HepG2 (cell line): ENCODE results near the gene KIF1B. TPM values are rescaled to one million over a fixed set of nuclear protein-coding genes. Genes with fewer than 3 reads are reported as not detected.

Source experiments
- ATAC-seq: fragments of 200-7000 bp; cut with Tn5 transposase; 3 replicates; pipeline ENCODE4 v1.9.1; 2020; ENCODE audit warnings: mild to moderate bottlenecking, moderate library complexity
- BruUV-seq: library from RNA; stranded (reverse); fragments of 400-500 nt; replicated peaks from 2 replicates; lab custom pipeline; 2021; lab: Mats Ljungman, UMichigan
- CTCF ChIA-PET: fragments of 300-600 bp; formaldehyde crosslinking; extraction: SDS; loops from one replicate; lab custom pipeline; 2021; ENCODE audit warnings: low total read pairs, inconsistent platforms, low intra/inter-chr PET ratio; lab: Yijun Ruan, JAX
- POLR2A ChIA-PET: fragments of 350-600 bp; sonication (Branson Sonifier 250); formaldehyde crosslinking; loops from one replicate; lab custom pipeline; 2020; ENCODE audit warnings: antibody characterized with exemption, inconsistent platforms; lab: Yijun Ruan, JAX
- DNase-seq: peaks from one replicate; pipeline ENCODE4 v3.0.0-alpha.2; 2015; ENCODE audit warnings: low spot score
- FAIRE-seq: peaks from 3 replicates; lab custom pipeline; 2011; peaks lifted over from hg19 to GRCh38; lab: Jason Lieb, UNC
- H2AFZ ChIP-seq: one replicate; pipeline ENCODE4 v1.6.1; 2011; ENCODE audit warnings: low read length, inconsistent platforms
- H3K27ac ChIP-seq: fragments of 300-600 bp; 3 replicates; pipeline ENCODE4 v1.8.0; 2011; ENCODE audit warnings: mixed run types, mild to moderate bottlenecking, mixed read lengths, low read length, inconsistent platforms; ENCODE audit not compliant: insufficient read depth; ENCODE audit errors: extremely low read length
- H3K27me3 ChIP-seq, 2 experiments: fragments of 200-600 bp in 1 of 2; 2 replicates in 1 of 2; 3 replicates in 1 of 2; pipeline versions ENCODE4 v1.6.0 to v1.8.0; 2011; ENCODE audit warnings: low read length in 2 of 2, mild to moderate bottlenecking in 2 of 2, moderate library complexity in 2 of 2, inconsistent platforms in 1 of 2; ENCODE audit not compliant: insufficient read depth in 2 of 2, control insufficient read depth in 1 of 2
- H3K36me3 ChIP-seq, 2 experiments: fragments of 200-600 bp in 1 of 2; replicated peaks in 1 of 2; 2 replicates in 1 of 2; 3 replicates in 1 of 2; pipeline versions ENCODE4 v1.5.1 to v1.8.0; 2011; ENCODE audit warnings: low read length in 2 of 2, inconsistent platforms in 1 of 2; ENCODE audit not compliant: insufficient read depth in 2 of 2, control insufficient read depth in 1 of 2
- H3K4me1 ChIP-seq: 2 replicates; pipeline ENCODE4 v1.5.1; 2012; ENCODE audit warnings: low read length, inconsistent platforms; ENCODE audit not compliant: insufficient read depth
- H3K4me2 ChIP-seq: 2 replicates; pipeline ENCODE4 v1.6.0; 2011; ENCODE audit warnings: low read depth, low read length, inconsistent platforms
- H3K4me3 ChIP-seq, 3 experiments: fragments of 200-600 bp in 1 of 3; sonication (generic), shearing (Covaris generic) in 1 of 3; replicated peaks in 1 of 3; 2 replicates each; pipeline ENCODE4 v1.5.1; 2011 to 2016; ENCODE audit warnings: low read length in 3 of 3, inconsistent platforms in 2 of 3, low read depth in 2 of 3, mild to moderate bottlenecking in 2 of 3, control low read depth in 1 of 3, mixed read lengths in 1 of 3; ENCODE audit not compliant: insufficient read depth in 1 of 3
- H3K79me2 ChIP-seq: one replicate; pipeline ENCODE4 v1.6.1; 2011; ENCODE audit warnings: low read length, inconsistent platforms; ENCODE audit not compliant: insufficient read depth
- H3K9ac ChIP-seq: 2 replicates; pipeline ENCODE4 v1.6.0; 2011; ENCODE audit warnings: mild to moderate bottlenecking, low read depth, low read length, inconsistent platforms; ENCODE audit not compliant: insufficient read depth
- H3K9me3 ChIP-seq: 2 replicates; pipeline ENCODE4 v1.5.1; 2012; ENCODE audit warnings: mild to moderate bottlenecking, low read length
- H4K20me1 ChIP-seq: 2 replicates; pipeline ENCODE4 v1.6.0; 2011; ENCODE audit warnings: inconsistent platforms, mild to moderate bottlenecking, low read length, moderate library complexity; ENCODE audit not compliant: insufficient read depth
- ATRX ChIP-seq: sonication (generic); formaldehyde crosslinking; IDR thresholded peaks from 2 replicates; pipeline ENCODE4 v1.4.0; 2020; ENCODE audit warnings: missing genetic modification reagents, borderline replicate concordance
- CENPX ChIP-seq: sonication (generic); formaldehyde crosslinking; IDR thresholded peaks from 2 replicates; pipeline ENCODE4 v1.9.0; 2021; ENCODE audit warnings: mild to moderate bottlenecking, missing genetic modification reagents, moderate library complexity
- EED ChIP-seq: sonication (generic); formaldehyde crosslinking; IDR thresholded peaks from 2 replicates; pipeline ENCODE4 v1.5.0; 2020; ENCODE audit warnings: mild to moderate bottlenecking, missing genetic modification reagents
- SRSF1 ChIP-seq: fragments of 200-400 bp; formaldehyde crosslinking; optimal IDR thresholded peaks from 2 replicates; pipeline ENCODE3; 2017; ENCODE audit warnings: mild to moderate bottlenecking, low read depth, low read length, moderate library complexity
- SSRP1 ChIP-seq: IDR thresholded peaks from 2 replicates; pipeline ENCODE4 v1.6.1; 2016; ENCODE audit warnings: control low read depth
- ZNF232 ChIP-seq: sonication (generic); formaldehyde crosslinking; IDR thresholded peaks from 2 replicates; pipeline ENCODE4 v1.4.0; 2020; ENCODE audit warnings: missing genetic modification reagents, borderline replicate concordance
- ZNF615 ChIP-seq: sonication (generic); formaldehyde crosslinking; IDR thresholded peaks from 2 replicates; pipeline ENCODE4 v1.5.0; 2020; ENCODE audit warnings: mild to moderate bottlenecking, missing genetic modification reagents, borderline replicate concordance
- ZNF644 ChIP-seq: IDR thresholded peaks from 2 replicates; pipeline ENCODE4 v1.6.1; 2016; ENCODE audit warnings: low read depth
- ZNF775 ChIP-seq: sonication (generic); formaldehyde crosslinking; IDR thresholded peaks from 2 replicates; pipeline ENCODE4 v1.4.0; 2020; ENCODE audit warnings: missing genetic modification reagents, mild to moderate bottlenecking, moderate library complexity, borderline replicate concordance
- ZNF850 ChIP-seq: sonication (generic); formaldehyde crosslinking; conservative IDR thresholded peaks from 2 replicates; pipeline ENCODE4 v1.9.0; 2021; ENCODE audit warnings: mild to moderate bottlenecking, missing genetic modification reagents
- ZNF878 ChIP-seq: sonication (generic); formaldehyde crosslinking; IDR thresholded peaks from 2 replicates; pipeline ENCODE4 v1.8.1; 2023; ENCODE audit warnings: mild to moderate bottlenecking, missing genetic modification reagents, moderate library complexity
- WGBS: methylation state at CpG from one replicate; pipeline ENCODE4 v1.1.6; 2017; ENCODE audit warnings: low lambda C conversion rate; 5-methylcytosine and 5-hydroxymethylcytosine counted together
- in situ Hi-C: cut with HindIII; loops from 2 replicates; pipeline ENCODE4 v1.10.0; 2017; ENCODE audit warnings: low pct_unique_long_range_greater_than_20kb; ENCODE audit not compliant: extremely low pct_ligation_motif_present
- intact Hi-C: fragments of 100-400 bp; cut with micrococcal nuclease; formaldehyde crosslinking; loops from one replicate; pipeline ENCODE4 v1.10.0; 2022; ENCODE audit not compliant: unreplicated experiment
- polyA plus RNA-seq, 8 experiments: library from polyadenylated mRNA; depleted of rRNA in 3 of 8; stranded (reverse) in 7 of 8; unstranded in 1 of 8; fragments of >200 nt; fragmentation: Illumina TruSeq in 4 of 8; extraction: Trizol in 4 of 8; gene quantifications; 2 replicates each; pipeline versions ENCODE4 v1.2.1 to v1.2.3, GENCODE V29; 2011 to 2016; ENCODE audit warnings: low read depth in 4 of 8, missing spikeins in 1 of 8, mixed read lengths in 1 of 8; ENCODE audit not compliant: insufficient read depth in 1 of 8
- total RNA-seq, 5 experiments: library from RNA; depleted of rRNA; stranded (reverse); fragments of >200 nt; fragmentation: Illumina TruSeq; extraction: Trizol; gene quantifications; 2 replicates each; pipeline ENCODE4 v1.2.3, GENCODE V29; 2016; ENCODE audit warnings: low read depth in 1 of 5
- TF ChIP-seq, protein P1 (sequence below): sonication (generic); formaldehyde crosslinking; IDR thresholded peaks from 2 replicates; pipeline ENCODE4 v1.4.0; 2020; ENCODE audit warnings: mild to moderate bottlenecking, missing genetic modification reagents, borderline replicate concordance
- TF ChIP-seq, protein P2 (sequence below): sonication (generic); formaldehyde crosslinking; IDR thresholded peaks from 2 replicates; pipeline ENCODE4 v1.4.0; 2020; ENCODE audit warnings: missing genetic modification reagents
- TF ChIP-seq, protein P3 (sequence below): sonication (generic); formaldehyde crosslinking; IDR thresholded peaks from 2 replicates; pipeline ENCODE4 v1.4.0; 2020; ENCODE audit warnings: mild to moderate bottlenecking, missing genetic modification reagents, borderline replicate concordance
- TF ChIP-seq, protein P4 (sequence below): sonication (generic); formaldehyde crosslinking; IDR thresholded peaks from 2 replicates; pipeline ENCODE4 v1.5.0; 2020; ENCODE audit warnings: mild to moderate bottlenecking, missing genetic modification reagents, moderate library complexity

Gene KIF1B
- total and polyA plus RNA-seq, 2 of the 13 experiments (the other 11 are each of a cell fraction or from before 2014, with no cell fraction given), result 26.7 to 32.5 TPM

DNA sequence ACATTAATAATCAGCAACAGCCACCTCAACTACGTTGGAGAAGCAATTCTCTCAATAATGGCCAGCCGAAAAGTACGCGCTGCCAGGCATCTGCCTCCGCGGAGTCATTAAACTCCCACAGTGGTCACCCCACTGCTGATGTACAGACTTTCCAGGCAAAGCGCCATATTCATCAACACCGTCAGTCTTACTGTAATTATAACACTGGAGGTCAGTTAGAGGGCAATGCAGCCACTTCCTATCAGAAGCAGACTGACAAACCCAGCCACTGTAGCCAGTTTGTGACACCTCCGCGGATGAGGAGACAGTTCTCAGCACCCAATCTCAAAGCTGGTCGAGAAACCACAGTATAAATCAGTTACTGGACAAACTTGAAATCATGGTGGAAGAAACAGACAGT, 93.9 kb downstream of the KIF1B start:
- intact Hi-C loops, result no loop called here
- POLR2A ChIA-PET, result no interaction called here

More for the DNA sequence above, 93.9 kb downstream of the KIF1B start:
- Histone ChIP-seq H3K27me3 (no peaks in the 10 kb centered on the region), H3K9me3 (no peaks in the 10 kb centered on the region), H3K27ac (no peak overlapping the region), H4K20me1 (no peaks in the 10 kb centered on the region), H3K9ac (no peak overlapping the region), H3K4me1 (no peaks in the 10 kb centered on the region), H2AFZ (no peak overlapping the region), H3K4me2 (no peak overlapping the region), H3K4me3 (no peak overlapping the region), H3K79me2 (no peaks in the 10 kb centered on the region), H3K36me3 (peaks cover 15 to 42% of the 10 kb centered on the region in 2 experiments)
- ATAC-seq (no peak), FAIRE-seq (no peak), DNase-seq (no peak)
- TF ChIP-seq, protein P1, sequence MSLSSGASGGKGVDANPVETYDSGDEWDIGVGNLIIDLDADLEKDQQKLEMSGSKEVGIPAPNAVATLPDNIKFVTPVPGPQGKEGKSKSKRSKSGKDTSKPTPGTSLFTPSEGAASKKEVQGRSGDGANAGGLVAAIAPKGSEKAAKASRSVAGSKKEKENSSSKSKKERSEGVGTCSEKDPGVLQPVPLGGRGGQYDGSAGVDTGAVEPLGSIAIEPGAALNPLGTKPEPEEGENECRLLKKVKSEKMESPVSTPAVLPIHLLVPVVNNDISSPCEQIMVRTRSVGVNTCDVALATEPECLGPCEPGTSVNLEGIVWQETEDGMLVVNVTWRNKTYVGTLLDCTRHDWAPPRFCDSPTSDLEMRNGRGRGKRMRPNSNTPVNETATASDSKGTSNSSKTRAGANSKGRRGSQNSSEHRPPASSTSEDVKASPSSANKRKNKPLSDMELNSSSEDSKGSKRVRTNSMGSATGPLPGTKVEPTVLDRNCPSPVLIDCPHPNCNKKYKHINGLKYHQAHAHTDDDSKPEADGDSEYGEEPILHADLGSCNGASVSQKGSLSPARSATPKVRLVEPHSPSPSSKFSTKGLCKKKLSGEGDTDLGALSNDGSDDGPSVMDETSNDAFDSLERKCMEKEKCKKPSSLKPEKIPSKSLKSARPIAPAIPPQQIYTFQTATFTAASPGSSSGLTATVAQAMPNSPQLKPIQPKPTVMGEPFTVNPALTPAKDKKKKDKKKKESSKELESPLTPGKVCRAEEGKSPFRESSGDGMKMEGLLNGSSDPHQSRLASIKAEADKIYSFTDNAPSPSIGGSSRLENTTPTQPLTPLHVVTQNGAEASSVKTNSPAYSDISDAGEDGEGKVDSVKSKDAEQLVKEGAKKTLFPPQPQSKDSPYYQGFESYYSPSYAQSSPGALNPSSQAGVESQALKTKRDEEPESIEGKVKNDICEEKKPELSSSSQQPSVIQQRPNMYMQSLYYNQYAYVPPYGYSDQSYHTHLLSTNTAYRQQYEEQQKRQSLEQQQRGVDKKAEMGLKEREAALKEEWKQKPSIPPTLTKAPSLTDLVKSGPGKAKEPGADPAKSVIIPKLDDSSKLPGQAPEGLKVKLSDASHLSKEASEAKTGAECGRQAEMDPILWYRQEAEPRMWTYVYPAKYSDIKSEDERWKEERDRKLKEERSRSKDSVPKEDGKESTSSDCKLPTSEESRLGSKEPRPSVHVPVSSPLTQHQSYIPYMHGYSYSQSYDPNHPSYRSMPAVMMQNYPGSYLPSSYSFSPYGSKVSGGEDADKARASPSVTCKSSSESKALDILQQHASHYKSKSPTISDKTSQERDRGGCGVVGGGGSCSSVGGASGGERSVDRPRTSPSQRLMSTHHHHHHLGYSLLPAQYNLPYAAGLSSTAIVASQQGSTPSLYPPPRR, result no peak
- TF ChIP-seq ZNF878 (CRISPR knock-in tag) (no peak), SRSF1 (no peak), ZNF775 (no peak), ATRX (CRISPR knock-in tag) (no peak), ZNF850 (CRISPR knock-in tag) (no peak), SSRP1 (CRISPR knock-in tag) (no peak), ZNF615 (CRISPR knock-in tag) (no peak), ZNF644 (CRISPR knock-in tag) (no peak), EED (CRISPR knock-in tag) (no peak), ZNF232 (CRISPR knock-in tag) (no peak), CENPX (CRISPR knock-in tag) (no peak)
- TF ChIP-seq, protein P2, sequence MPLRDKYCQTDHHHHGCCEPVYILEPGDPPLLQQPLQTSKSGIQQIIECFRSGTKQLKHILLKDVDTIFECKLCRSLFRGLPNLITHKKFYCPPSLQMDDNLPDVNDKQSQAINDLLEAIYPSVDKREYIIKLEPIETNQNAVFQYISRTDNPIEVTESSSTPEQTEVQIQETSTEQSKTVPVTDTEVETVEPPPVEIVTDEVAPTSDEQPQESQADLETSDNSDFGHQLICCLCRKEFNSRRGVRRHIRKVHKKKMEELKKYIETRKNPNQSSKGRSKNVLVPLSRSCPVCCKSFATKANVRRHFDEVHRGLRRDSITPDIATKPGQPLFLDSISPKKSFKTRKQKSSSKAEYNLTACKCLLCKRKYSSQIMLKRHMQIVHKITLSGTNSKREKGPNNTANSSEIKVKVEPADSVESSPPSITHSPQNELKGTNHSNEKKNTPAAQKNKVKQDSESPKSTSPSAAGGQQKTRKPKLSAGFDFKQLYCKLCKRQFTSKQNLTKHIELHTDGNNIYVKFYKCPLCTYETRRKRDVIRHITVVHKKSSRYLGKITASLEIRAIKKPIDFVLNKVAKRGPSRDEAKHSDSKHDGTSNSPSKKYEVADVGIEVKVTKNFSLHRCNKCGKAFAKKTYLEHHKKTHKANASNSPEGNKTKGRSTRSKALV (CRISPR knock-in tag), result no peak
- TF ChIP-seq, protein P3, sequence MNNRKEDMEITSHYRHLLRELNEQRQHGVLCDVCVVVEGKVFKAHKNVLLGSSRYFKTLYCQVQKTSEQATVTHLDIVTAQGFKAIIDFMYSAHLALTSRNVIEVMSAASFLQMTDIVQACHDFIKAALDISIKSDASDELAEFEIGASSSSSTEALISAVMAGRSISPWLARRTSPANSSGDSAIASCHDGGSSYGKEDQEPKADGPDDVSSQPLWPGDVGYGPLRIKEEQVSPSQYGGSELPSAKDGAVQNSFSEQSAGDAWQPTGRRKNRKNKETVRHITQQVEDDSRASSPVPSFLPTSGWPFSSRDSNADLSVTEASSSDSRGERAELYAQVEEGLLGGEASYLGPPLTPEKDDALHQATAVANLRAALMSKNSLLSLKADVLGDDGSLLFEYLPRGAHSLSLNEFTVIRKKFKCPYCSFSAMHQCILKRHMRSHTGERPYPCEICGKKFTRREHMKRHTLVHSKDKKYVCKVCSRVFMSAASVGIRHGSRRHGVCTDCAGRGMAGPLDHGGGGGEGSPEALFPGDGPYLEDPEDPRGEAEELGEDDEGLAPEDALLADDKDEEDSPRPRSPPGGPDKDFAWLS, result no peak
- TF ChIP-seq, protein P4, sequence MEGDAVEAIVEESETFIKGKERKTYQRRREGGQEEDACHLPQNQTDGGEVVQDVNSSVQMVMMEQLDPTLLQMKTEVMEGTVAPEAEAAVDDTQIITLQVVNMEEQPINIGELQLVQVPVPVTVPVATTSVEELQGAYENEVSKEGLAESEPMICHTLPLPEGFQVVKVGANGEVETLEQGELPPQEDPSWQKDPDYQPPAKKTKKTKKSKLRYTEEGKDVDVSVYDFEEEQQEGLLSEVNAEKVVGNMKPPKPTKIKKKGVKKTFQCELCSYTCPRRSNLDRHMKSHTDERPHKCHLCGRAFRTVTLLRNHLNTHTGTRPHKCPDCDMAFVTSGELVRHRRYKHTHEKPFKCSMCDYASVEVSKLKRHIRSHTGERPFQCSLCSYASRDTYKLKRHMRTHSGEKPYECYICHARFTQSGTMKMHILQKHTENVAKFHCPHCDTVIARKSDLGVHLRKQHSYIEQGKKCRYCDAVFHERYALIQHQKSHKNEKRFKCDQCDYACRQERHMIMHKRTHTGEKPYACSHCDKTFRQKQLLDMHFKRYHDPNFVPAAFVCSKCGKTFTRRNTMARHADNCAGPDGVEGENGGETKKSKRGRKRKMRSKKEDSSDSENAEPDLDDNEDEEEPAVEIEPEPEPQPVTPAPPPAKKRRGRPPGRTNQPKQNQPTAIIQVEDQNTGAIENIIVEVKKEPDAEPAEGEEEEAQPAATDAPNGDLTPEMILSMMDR (CRISPR knock-in tag), result no peak
- CTCF ChIA-PET, result no interaction called here
- in situ Hi-C loops, result no loop called here
- WGBS, result 100% methylated on average over 10 of the region's 11 CpGs
- no TSS peak for BruUV-seq
